ENCODE data around the gene CARS1. TPM values are rescaled to one million over a fixed set of nuclear protein-coding genes. Genes with fewer than 3 reads are reported as not detected.
A peak's percentile ranks its signal among the peaks of the same experiment; 100 is the strongest.

CARS1 gene
- total and polyA plus RNA-seq, 5 donors from 2014 or later = 39.6 to 58.0 (median 42.9) TPM

DNA sequence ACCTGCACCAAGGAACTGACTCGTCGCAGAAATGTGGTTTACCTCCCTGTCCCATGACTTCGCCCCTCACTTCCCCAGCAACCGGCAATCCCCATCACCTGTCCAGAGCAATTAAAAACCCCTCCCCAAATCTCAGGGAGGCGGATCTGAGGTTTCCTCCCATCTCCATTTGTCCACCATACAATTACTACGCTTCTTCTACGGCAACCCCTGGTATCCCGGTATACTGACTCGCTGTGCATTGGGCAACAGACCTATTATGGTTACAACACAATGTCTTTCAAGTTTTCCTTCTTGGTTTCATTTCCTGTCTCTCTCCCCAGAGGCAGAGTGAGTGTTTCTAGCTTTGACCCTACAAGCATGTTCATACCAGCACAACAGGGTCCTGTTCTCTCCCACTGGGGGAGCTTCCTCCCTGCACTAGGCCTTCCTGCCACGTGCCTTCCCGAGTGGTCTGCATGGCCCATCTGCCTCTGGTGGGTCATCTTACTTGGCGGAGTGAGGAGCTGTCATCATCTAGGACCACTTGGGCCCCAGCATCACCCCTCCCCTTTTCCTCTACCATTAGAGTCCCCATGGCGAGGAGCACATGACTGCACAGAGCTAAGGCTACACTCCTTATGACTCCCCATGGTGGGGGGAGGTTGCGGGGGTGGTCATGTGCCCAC is 34.8 kb downstream of the CARS1 start:
- peak in 1 of 2 donors; percentile 30 for ATAC-seq (ENCODE audit: low read depth in 2 of 2)
- H3K9me3 ChIP-seq (ENCODE audit: control insufficient read depth in 2 of 2, low read length in 2 of 2) = no peaks in the 10 kb centered on the region
- Mint-ChIP-seq H3K27me3 (no peaks in the 10 kb centered on the region), H3K4me3 (peak overlapping the region in 2 of 4 donors; percentile 31 to 39), H3K4me1 (peaks cover 5 to 38% (median 27%) of the 10 kb centered on the region in 4 donors), H3K36me3 (peaks cover 28% of the 10 kb centered on the region), H3K9me3 (no peaks in the 10 kb centered on the region), H3K27ac (peak overlapping the region; percentile 80 to 92 (median 83))
- peaks cover 4% of the 10 kb centered on the region for H3K4me1 ChIP-seq (ENCODE audit: control insufficient read depth, insufficient read depth, low read length, poor library complexity, severe bottlenecking)
- H3K4me3 ChIP-seq (ENCODE audit: low read depth, low read length) = no peak overlapping the region
- H3K27me3 ChIP-seq (ENCODE audit: control insufficient read depth, insufficient read depth, low read length) = no peaks in the 10 kb centered on the region
- peaks cover 57% of the 10 kb centered on the region for H3K36me3 ChIP-seq (ENCODE audit: control insufficient read depth, insufficient read depth, low read length)
- no peak overlapping the region for H3K27ac ChIP-seq (ENCODE audit: insufficient read depth, low read length, poor library complexity, severe bottlenecking)
- DNase-seq = peak in 1 of 3 donors; percentile 40

DNA sequence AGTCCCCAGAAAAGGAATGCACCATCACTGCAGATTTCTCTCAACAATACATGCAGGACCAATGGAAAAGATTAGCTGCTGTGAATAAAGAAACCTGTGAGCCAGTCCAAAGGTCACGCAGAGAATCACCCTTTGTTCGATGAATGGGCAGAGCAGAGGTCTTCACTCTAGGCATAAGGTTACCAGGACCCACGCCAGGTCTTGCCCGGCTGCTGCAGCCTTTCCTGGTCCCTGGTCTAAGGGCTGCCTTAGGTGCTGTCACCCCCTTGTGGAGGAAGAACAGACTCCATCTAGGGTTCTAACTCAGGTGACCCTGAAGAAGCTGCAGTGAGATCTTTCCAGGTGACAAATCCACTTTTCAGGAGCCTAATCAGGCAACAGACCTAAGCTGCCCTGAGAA is 36.1 kb downstream of the CARS1 start:
- peaks cover 28% of the 10 kb centered on the region for H3K36me3 Mint-ChIP-seq
- Histone ChIP-seq H3K9me3 (ENCODE audit: control insufficient read depth in 2 of 2, low read length in 2 of 2) (no peaks in the 10 kb centered on the region), H3K4me1 (ENCODE audit: control insufficient read depth, insufficient read depth, low read length, poor library complexity, severe bottlenecking) (peaks cover 14% of the 10 kb centered on the region), H3K27ac (ENCODE audit: insufficient read depth, low read length, poor library complexity, severe bottlenecking) (no peak overlapping the region), H3K27me3 (ENCODE audit: control insufficient read depth, insufficient read depth, low read length) (no peaks in the 10 kb centered on the region), H3K4me3 (ENCODE audit: low read depth, low read length) (no peak overlapping the region), H3K36me3 (ENCODE audit: control insufficient read depth, insufficient read depth, low read length) (peaks cover 55% of the 10 kb centered on the region)
- H3K27me3 Mint-ChIP-seq = no peaks in the 10 kb centered on the region
- peak; percentile 50 to 63 for ATAC-seq (ENCODE audit: low read depth in 2 of 2)
- H3K4me1 Mint-ChIP-seq = peaks cover 5 to 40% (median 30%) of the 10 kb centered on the region in 4 donors
- peak overlapping the region in 1 of 3 donors; percentile 83 for H3K27ac Mint-ChIP-seq
- peak; percentile 21 to 62 (median 53) for DNase-seq
- no peaks in the 10 kb centered on the region for H3K9me3 Mint-ChIP-seq
- H3K4me3 Mint-ChIP-seq = peak overlapping the region in 1 of 4 donors; percentile 40

DNA sequence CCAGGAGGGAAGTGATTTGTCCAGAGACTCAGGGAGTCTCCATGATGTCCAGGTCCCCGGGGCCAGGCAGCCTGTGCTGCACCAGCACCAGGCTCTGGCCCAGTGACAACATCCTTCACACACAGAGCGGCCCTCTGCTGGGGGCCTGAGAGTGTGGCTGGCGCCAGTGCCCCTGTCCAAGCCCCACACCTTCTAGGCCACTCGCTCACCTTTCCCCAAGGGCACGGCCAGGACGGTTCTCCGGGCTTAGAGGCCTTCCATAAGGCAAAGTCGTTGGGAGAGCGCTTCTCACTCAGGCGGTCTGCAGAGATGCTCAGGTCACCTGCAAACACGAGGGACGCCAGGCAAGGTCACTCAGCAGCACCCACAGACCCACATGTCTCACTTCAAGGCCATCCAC is 37.2 kb downstream of the CARS1 start:
- ATAC-seq (ENCODE audit: low read depth in 2 of 2) (no peak), DNase-seq (no peak)
- no peaks in the 10 kb centered on the region for H3K27me3 ChIP-seq (ENCODE audit: control insufficient read depth, insufficient read depth, low read length)
- H3K4me1 ChIP-seq (ENCODE audit: control insufficient read depth, insufficient read depth, low read length, poor library complexity, severe bottlenecking) = peaks cover 25% of the 10 kb centered on the region
- H3K27ac ChIP-seq (ENCODE audit: insufficient read depth, low read length, poor library complexity, severe bottlenecking) = no peak overlapping the region
- H3K4me3 ChIP-seq (ENCODE audit: low read depth, low read length) = no peak overlapping the region
- H3K36me3 Mint-ChIP-seq = peaks cover 22% of the 10 kb centered on the region
- H3K4me3 Mint-ChIP-seq = no peak overlapping the region
- no peaks in the 10 kb centered on the region for H3K27me3 Mint-ChIP-seq
- H3K36me3 ChIP-seq (ENCODE audit: control insufficient read depth, insufficient read depth, low read length) = peaks cover 49% of the 10 kb centered on the region
- H3K27ac Mint-ChIP-seq = peak overlapping the region; percentile 23 to 85 (median 34)
- peaks cover 5 to 47% (median 37%) of the 10 kb centered on the region in 4 donors for H3K4me1 Mint-ChIP-seq
- H3K9me3 Mint-ChIP-seq = no peaks in the 10 kb centered on the region
- no peaks in the 10 kb centered on the region for H3K9me3 ChIP-seq (ENCODE audit: control insufficient read depth in 2 of 2, low read length in 2 of 2)

DNA sequence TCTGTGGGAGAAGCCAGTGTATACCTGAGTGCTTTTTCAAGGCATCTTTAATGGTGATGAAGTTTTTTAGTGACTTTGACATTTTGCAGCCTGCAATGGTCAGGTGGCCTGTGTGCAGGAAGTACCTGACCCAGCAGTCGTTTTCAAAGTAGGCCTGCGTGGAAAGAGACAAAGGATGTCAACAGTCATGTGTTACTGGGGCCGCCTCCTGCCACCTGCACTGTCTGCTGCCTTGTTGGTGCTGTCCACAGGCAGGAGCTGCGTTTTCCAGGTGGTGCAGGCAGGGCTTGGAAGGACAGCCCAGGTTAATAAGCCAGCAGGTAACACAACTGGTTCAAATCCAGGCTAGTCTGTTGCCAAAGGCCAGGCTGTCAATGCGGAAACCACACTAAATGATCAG is 38.6 kb downstream of the CARS1 start:
- H3K4me1 Mint-ChIP-seq = peaks cover 12 to 59% (median 46%) of the 10 kb centered on the region in 4 donors
- no peaks in the 10 kb centered on the region for H3K9me3 Mint-ChIP-seq
- peaks cover 43% of the 10 kb centered on the region for H3K36me3 ChIP-seq (ENCODE audit: control insufficient read depth, insufficient read depth, low read length)
- H3K27ac ChIP-seq (ENCODE audit: insufficient read depth, low read length, poor library complexity, severe bottlenecking) = no peak overlapping the region
- H3K27me3 Mint-ChIP-seq = no peaks in the 10 kb centered on the region
- H3K27me3 ChIP-seq (ENCODE audit: control insufficient read depth, insufficient read depth, low read length) = no peaks in the 10 kb centered on the region
- H3K27ac Mint-ChIP-seq = peak overlapping the region in 2 of 3 donors; percentile 80 to 86
- H3K9me3 ChIP-seq (ENCODE audit: control insufficient read depth in 2 of 2, low read length in 2 of 2) = no peaks in the 10 kb centered on the region
- ATAC-seq (ENCODE audit: low read depth in 2 of 2) (no peak), DNase-seq (peak in 1 of 3 donors; percentile 44)
- peaks cover 39% of the 10 kb centered on the region for H3K4me1 ChIP-seq (ENCODE audit: control insufficient read depth, insufficient read depth, low read length, poor library complexity, severe bottlenecking)
- H3K4me3 Mint-ChIP-seq = peak overlapping the region in 1 of 4 donors; percentile 57
- H3K36me3 Mint-ChIP-seq = peaks cover 22% of the 10 kb centered on the region
- no peak overlapping the region for H3K4me3 ChIP-seq (ENCODE audit: low read depth, low read length)

DNA sequence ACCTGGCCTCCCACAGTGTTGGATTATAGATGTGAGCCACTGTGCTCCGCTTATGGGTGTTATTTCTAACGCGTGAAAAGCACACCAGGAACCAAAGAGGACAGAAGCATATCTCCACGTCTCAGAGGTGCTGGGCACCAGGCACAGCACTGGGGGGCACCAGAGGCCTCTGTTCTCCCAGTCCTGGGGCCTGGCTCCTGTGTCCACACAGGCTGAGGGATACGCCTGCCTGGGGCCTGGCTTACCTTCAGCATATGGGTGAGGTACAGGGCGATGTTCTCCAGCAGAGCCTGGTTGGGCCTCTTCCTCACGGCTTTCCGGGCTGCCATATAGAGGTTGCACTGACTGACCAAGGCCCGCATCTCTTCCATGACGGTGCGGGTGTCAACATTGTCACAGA is 40.4 kb downstream of the CARS1 start:
- DNase-seq (no peak), ATAC-seq (ENCODE audit: low read depth in 2 of 2) (no peak)
- peaks cover 45% of the 10 kb centered on the region for H3K4me1 ChIP-seq (ENCODE audit: control insufficient read depth, insufficient read depth, low read length, poor library complexity, severe bottlenecking)
- H3K9me3 Mint-ChIP-seq = no peaks in the 10 kb centered on the region
- no peak overlapping the region for H3K4me3 ChIP-seq (ENCODE audit: low read depth, low read length)
- peaks cover 9% of the 10 kb centered on the region for H3K36me3 Mint-ChIP-seq
- H3K4me3 Mint-ChIP-seq = no peak overlapping the region
- H3K4me1 Mint-ChIP-seq = peaks cover 7 to 51% (median 30%) of the 10 kb centered on the region in 4 donors
- no peaks in the 10 kb centered on the region for H3K9me3 ChIP-seq (ENCODE audit: control insufficient read depth in 2 of 2, low read length in 2 of 2)
- H3K27me3 Mint-ChIP-seq = no peaks in the 10 kb centered on the region
- H3K36me3 ChIP-seq (ENCODE audit: control insufficient read depth, insufficient read depth, low read length) = peaks cover 51% of the 10 kb centered on the region
- peak overlapping the region; percentile 79 for H3K27ac ChIP-seq (ENCODE audit: insufficient read depth, low read length, poor library complexity, severe bottlenecking)
- H3K27ac Mint-ChIP-seq = peak overlapping the region; percentile 46 to 80 (median 64)
- H3K27me3 ChIP-seq (ENCODE audit: control insufficient read depth, insufficient read depth, low read length) = no peaks in the 10 kb centered on the region

DNA sequence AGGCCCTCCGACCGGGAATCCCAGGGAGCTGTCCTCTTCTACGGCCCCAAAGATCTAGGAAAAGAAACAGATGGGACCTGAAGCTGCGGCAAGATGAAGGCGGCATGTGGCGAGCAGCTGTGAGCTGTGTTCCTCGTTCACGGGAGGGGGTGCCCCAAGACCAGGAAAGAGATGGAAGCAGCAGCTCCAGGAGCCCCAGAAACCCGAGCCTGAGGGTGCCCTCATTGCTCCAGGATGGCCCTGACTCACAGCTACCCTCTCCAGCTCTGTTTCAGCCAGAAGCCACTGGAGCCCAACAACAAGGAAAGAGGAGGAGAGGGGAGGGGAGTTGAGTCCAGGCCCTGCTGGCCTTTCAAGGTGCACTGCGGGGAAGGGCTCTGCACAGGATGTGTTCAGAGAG is 41.4 kb downstream of the CARS1 start:
- peaks cover 45% of the 10 kb centered on the region for H3K4me1 ChIP-seq (ENCODE audit: control insufficient read depth, insufficient read depth, low read length, poor library complexity, severe bottlenecking)
- DNase-seq (no peak), ATAC-seq (ENCODE audit: low read depth in 2 of 2) (no peak)
- no peaks in the 10 kb centered on the region for H3K9me3 Mint-ChIP-seq
- H3K27me3 Mint-ChIP-seq = no peaks in the 10 kb centered on the region
- H3K27ac Mint-ChIP-seq = peak overlapping the region in 2 of 3 donors; percentile 94 to 97
- H3K4me3 Mint-ChIP-seq = no peak overlapping the region
- H3K4me3 ChIP-seq (ENCODE audit: low read depth, low read length) = no peak overlapping the region
- no peaks in the 10 kb centered on the region for H3K27me3 ChIP-seq (ENCODE audit: control insufficient read depth, insufficient read depth, low read length)
- H3K27ac ChIP-seq (ENCODE audit: insufficient read depth, low read length, poor library complexity, severe bottlenecking) = peak overlapping the region; percentile 79
- H3K36me3 Mint-ChIP-seq = peaks cover 12% of the 10 kb centered on the region
- peaks cover 7 to 47% (median 25%) of the 10 kb centered on the region in 4 donors for H3K4me1 Mint-ChIP-seq
- peaks cover 58% of the 10 kb centered on the region for H3K36me3 ChIP-seq (ENCODE audit: control insufficient read depth, insufficient read depth, low read length)
- H3K9me3 ChIP-seq (ENCODE audit: control insufficient read depth in 2 of 2, low read length in 2 of 2) = no peaks in the 10 kb centered on the region

DNA sequence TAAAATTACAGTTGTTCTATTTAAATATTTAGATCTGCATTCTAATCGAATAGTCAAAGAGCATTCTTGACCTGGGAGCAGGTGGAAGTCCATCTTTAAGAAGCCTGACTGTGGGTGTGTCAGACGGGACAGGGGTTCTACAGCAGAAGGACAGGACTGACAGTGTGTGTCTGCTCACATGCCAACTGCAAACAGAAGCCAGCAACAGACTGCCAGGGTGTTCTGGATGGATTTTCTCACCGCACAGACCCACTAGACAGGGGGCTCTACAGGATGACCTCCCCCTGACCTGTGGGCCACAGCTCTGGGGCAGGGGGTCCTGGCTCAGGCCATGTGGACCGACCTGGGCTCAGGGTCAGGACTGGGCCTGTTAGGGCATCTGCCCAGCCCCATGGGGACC is 42.3 kb downstream of the CARS1 start:
- H3K9me3 Mint-ChIP-seq = no peaks in the 10 kb centered on the region
- H3K4me1 Mint-ChIP-seq = peaks cover 7 to 44% (median 25%) of the 10 kb centered on the region in 4 donors
- H3K36me3 Mint-ChIP-seq = peaks cover 13% of the 10 kb centered on the region
- H3K4me3 Mint-ChIP-seq = peak overlapping the region; percentile 68 to 81 (median 79)
- Histone ChIP-seq H3K27me3 (ENCODE audit: control insufficient read depth, insufficient read depth, low read length) (no peaks in the 10 kb centered on the region), H3K9me3 (ENCODE audit: control insufficient read depth in 2 of 2, low read length in 2 of 2) (no peaks in the 10 kb centered on the region), H3K36me3 (ENCODE audit: control insufficient read depth, insufficient read depth, low read length) (peaks cover 54% of the 10 kb centered on the region), H3K4me3 (ENCODE audit: low read depth, low read length) (peak overlapping the region; percentile 64), H3K27ac (ENCODE audit: insufficient read depth, low read length, poor library complexity, severe bottlenecking) (peak overlapping the region; percentile 79), H3K4me1 (ENCODE audit: control insufficient read depth, insufficient read depth, low read length, poor library complexity, severe bottlenecking) (peaks cover 45% of the 10 kb centered on the region)
- no peak for DNase-seq
- no peaks in the 10 kb centered on the region for H3K27me3 Mint-ChIP-seq
- H3K27ac Mint-ChIP-seq = peak overlapping the region; percentile 90 to 97 (median 94)
- ATAC-seq (ENCODE audit: low read depth in 2 of 2) = no peak
